Right ventricle myocardium superior (tissue), 1 donor: ENCODE results near the gene CTNND2. TPM values are rescaled to one million over a fixed set of nuclear protein-coding genes. Genes with fewer than 3 reads are reported as not detected.

Experiments
- ATAC-seq: fragments of 200-7000 bp; cut with Tn5 transposase; one replicate; pipeline ENCODE4 v1.9.1; 2020; ENCODE audit warnings: mild to moderate bottlenecking; ENCODE audit not compliant: poor library complexity
- DNase-seq: peaks from one replicate; pipeline ENCODE4 v3.0.0-alpha.2; 2020
- intact Hi-C: fragments of 100-400 bp; cut with DNase I; formaldehyde crosslinking; loops from one replicate; pipeline ENCODE4 v1.11.2; 2022
- total RNA-seq: library from RNA; stranded (reverse); fragmentation: NEBNext Ultra II Directional; extraction: Animal tissue kit (Norgen Biotek cat#: 25700); gene quantifications from one replicate; pipeline ENCODE4 v1.2.1, GENCODE V29; 2021
- donor health status: DM: no; HTN: yes; CAD: no; lungs with severe emphysema.

The CTNND2 gene
- total RNA-seq, 1 donor from 2014 or later, result 1.7 TPM

DNA sequence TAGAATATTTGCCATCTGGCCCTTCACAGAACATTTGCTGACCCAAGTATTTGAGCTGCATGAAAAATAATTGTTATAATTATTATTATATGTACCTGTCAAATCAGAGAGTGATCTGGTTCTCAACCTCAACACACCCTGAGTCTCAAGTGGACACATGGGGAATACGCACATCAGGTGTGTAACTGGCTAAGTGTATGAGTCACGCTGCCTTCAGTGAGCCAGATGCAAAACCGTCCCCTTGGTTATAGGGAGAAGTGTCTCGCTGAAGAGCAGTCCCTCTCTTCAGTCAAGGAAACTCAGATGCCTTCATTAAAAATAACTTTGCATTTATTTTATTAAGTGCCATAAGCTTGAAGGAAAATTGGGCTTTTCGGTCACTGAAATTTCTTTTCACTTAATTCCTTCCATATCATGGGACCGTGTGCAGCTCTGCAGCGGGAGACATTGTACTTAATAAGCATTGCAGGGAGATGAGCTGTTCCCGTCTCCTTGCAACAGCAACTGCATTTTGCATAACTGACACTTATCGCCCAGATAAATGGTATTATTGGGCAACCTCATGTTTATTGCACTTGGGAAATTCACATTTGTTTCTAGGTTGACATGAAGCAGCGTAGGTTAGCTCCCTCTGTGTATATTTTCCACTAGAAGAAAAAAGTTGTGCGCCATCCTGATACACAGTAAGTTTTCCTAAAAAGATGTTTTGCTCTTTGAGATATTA lies 630.9 kb downstream of the CTNND2 start:
- ATAC-seq (no peak), DNase-seq (no peak)
- intact Hi-C loops, result no loop called here

DNA sequence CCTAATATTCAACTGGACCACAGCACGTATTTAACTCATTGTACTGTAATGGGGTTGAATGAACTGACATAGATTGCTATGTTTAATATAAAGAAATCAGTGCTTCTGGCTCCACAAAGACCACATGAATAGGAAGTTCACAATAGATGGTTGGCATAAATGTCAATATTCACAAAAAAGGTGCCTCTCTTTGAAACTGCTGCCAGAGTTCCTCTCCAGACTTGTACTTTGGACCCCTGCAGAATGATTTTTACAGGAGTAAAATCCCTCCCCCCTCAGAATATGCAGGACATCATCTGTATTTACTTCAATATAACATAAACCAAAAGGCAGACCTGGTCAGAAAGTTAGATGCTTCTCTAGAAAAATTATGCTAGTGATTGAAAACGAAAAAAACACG lies 634.7 kb downstream of the CTNND2 start:
- intact Hi-C loops, result loop anchor here (5.0 to 10.0 kb wide), 3 partner anchors 348 to 755 kb away; no protein-coding TSS in a partner anchor
- ATAC-seq (no peak), DNase-seq (no peak)

DNA sequence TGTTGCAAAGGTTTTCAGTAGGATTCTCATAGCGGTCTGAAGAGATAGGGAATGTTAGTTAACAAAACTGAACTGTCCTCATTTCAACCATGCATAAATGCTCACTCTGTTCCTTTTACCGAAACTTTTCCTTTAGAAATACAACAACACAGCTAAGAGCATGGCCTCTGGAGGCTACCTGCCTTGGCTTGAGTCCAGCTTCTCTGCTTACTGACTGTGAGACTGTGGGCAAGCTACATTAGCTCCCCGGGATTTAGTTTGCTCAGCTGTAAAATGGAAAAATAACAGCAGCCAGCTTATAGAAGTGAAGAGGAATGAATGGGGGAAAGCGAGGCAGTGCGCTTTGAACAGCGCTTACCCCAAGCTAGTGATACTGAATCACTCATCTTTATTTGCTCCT lies 635.4 kb downstream of the CTNND2 start:
- DNase-seq (no peak), ATAC-seq (no peak)
- intact Hi-C loops, result loop anchor here (5.0 to 10.0 kb wide), 3 partner anchors 348 to 756 kb away; no protein-coding TSS in a partner anchor

DNA sequence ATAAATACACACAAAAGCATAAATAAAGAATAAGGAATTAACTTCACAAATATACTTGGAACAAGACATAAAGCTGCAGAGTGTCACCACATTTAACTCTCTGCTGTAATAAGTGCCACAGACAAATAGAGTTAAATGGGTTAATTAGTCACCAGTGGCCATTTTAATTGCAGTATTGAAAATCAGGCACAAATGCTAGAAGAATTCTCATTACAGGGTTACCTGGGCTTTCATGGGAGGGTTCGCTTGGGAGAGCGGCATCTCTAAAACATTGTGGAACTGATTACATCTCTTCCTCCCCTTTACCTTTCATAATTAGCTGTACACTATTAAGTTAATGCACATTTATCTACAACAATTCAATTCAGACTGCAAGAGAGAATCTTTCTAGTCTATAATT lies 637.9 kb downstream of the CTNND2 start:
- no peak for DNase-seq
- no peak for ATAC-seq
- intact Hi-C loops, result loop anchor here (5.0 to 10.0 kb wide), 3 partner anchors 351 to 758 kb away; no protein-coding TSS in a partner anchor

DNA sequence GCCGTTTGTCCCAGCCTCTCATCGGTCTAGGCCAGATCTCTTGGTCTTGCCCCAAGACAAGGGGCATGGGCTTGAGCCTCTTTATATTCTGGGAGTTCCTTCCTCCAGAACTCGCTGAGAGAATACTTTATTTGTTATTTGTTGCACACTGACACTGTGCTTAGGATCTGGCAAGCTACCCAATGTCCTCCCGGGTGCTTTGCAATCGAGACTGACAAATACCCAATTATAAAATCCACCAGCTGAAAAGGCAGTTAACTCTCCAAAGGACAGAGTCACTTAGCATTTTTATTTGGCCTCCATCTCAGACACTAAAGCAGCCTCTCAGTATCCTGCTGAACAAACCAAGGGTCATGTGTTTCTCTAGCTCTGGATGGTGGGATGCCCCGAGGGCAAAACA lies 643.0 kb downstream of the CTNND2 start:
- DNase-seq (no peak), ATAC-seq (no peak)
- intact Hi-C loops, result loop anchor here (10.0 kb wide), 2 partner anchors 454 to 764 kb away; no protein-coding TSS in a partner anchor

GRCh38 chr5:11258001-11258400 lies 646.2 kb downstream of the CTNND2 start:
- intact Hi-C loops, result no loop called here
- no peak for ATAC-seq

DNA sequence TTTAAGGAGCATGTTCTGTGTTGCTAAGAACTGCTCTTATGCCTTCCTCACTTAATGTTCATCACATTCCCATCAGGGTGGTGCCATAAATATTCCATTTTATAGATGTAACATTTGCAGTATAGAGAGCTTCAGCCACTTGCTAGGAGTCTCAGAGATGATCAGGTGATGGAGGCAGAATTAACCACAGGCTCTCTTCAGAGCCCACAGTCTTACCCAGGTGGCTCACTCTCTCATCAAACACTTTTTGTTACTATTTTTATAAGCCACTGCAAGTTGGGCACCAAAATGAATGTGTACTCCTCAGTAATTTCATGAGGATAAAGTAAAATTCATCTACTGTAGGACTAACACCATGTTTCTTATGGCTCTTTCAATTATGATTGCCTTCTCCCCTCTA lies 651.7 kb downstream of the CTNND2 start:
- intact Hi-C loops, result no loop called here
- DNase-seq (no peak), ATAC-seq (no peak)

More at GRCh38 chr5:11258001-11258400, 646.2 kb downstream of the CTNND2 start:
- DNase-seq, result no peak

DNA sequence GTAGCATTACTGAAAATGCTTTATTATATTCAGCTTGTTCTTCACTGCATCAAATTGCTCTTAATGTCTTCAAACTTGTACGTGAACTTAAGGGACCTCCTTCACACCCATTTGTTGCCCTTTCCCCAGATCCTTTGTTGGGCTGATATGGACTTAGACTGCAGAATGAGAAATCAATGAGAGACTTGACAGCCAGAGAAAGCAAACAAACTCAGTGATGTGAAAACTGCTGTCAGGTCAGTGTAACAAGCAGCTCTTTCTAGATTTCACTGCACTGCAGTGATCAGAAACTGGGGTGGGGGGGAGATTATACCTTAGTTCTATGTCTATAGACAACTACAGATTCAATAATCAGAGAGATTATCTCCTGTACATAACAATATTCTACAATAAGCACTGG lies 652.2 kb downstream of the CTNND2 start:
- intact Hi-C loops, result no loop called here
- ATAC-seq (no peak), DNase-seq (no peak)

DNA sequence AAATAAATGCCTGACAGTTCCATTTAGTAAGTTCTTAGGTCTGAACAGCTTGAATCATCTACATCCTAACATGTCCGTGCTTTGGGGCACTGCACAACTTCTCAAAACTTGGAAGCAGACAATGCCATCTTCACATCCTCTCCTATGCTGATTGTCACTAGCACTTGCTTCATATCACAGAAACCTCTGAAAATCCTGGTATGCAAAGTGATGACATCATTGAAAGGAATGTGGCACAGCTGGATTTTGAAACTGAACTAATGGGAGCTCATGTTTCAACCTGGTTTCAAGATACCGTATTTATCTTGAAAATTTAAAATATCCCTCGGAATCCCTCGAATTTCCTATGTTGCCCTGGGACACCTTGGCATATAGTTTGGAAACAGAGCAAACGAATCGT lies 653.0 kb downstream of the CTNND2 start:
- intact Hi-C loops, result no loop called here
- DNase-seq (no peak), ATAC-seq (no peak)

DNA sequence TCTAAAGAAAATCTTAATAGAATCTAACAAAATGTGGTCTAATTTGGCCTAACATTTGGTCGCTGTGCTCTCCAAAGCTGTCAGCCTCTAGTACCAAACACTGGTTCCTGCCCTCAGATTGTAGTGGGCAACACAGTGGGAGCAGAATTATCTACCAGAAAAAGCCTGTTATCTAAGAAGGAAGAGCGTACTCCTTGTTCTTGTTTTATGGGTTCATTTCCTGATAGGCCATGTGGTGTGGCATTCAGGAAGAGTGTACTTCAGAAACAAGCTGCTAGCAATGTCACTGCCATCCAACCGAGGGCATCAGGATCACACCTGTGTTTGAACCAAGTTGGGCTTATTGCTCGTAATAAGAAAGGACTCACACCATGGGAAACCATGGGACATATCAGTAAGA lies 655.3 kb downstream of the CTNND2 start:
- ATAC-seq, result no peak
- intact Hi-C loops, result no loop called here
- no peak for DNase-seq

GRCh38 chr5:11247224-11247623 lies 657.0 kb downstream of the CTNND2 start:
- intact Hi-C loops, result no loop called here
- DNase-seq (no peak), ATAC-seq (no peak)

DNA sequence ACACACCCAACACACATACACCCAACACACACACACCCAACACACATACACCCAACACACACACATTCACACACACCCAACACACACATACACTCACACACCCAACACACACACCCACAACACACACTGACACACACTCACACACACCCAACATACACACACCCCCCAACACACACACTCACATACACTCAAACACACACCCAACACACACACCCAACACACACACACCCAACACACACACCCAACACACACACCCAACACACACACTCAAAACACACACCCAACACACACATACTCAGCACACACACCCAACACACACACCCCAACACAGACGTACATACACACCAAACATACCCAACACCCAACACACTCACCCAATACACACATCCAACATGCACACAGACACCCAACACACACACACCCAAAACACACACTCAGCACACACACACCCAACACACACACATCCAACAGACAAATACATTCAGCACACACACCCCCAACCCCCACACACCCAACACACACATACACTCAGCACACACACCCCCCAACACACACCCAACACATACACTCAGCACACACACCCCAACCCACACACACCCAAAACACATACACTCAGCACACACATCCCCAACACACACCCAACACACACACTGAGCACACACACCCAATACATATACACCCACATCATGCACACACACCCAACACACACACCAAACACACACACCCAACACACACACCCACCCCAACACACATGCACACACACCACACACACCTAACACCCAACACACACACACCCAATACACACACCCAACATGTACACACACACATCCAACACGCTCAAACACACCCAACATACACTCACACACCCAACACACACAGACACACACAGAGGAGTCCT lies 663.7 kb downstream of the CTNND2 start:
- intact Hi-C loops, result no loop called here
- ATAC-seq (no peak), DNase-seq (no peak)

- intact Hi-C loops, result no loop called here
- DNase-seq (no peak), ATAC-seq (no peak)
Observed at GRCh38 chr5:11239261-11240015, 664.8 kb downstream of the CTNND2 start.

GRCh38 chr5:11234501-11234911 lies 669.7 kb downstream of the CTNND2 start:
- ATAC-seq, result peak; percentile 51
- intact Hi-C loops, result no loop called here
- no peak for DNase-seq

GRCh38 chr5:11230890-11231289 lies 673.4 kb downstream of the CTNND2 start:
- ATAC-seq, result no peak
- intact Hi-C loops, result no loop called here
- DNase-seq, result no peak

DNA sequence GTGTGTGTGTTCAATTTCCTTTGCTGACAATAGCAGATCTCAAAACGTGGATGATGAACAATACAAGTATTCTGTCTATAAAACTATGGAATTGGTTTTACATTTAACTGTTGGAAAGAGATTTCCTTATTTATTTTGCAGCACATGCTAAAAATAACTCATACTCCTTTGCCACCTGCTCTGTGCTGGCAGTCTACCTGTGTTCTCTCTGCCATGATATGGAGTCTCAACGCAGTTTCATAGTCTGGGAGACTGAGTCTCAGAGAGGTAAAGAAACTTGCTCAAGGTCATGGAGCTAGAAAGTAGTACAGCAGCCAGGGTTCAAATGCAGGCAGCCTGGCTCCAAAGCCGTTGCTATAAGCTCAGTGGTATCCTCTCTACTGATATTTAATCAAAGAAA lies 677.2 kb downstream of the CTNND2 start:
- intact Hi-C loops, result no loop called here
- no peak for DNase-seq
- no peak for ATAC-seq

DNA sequence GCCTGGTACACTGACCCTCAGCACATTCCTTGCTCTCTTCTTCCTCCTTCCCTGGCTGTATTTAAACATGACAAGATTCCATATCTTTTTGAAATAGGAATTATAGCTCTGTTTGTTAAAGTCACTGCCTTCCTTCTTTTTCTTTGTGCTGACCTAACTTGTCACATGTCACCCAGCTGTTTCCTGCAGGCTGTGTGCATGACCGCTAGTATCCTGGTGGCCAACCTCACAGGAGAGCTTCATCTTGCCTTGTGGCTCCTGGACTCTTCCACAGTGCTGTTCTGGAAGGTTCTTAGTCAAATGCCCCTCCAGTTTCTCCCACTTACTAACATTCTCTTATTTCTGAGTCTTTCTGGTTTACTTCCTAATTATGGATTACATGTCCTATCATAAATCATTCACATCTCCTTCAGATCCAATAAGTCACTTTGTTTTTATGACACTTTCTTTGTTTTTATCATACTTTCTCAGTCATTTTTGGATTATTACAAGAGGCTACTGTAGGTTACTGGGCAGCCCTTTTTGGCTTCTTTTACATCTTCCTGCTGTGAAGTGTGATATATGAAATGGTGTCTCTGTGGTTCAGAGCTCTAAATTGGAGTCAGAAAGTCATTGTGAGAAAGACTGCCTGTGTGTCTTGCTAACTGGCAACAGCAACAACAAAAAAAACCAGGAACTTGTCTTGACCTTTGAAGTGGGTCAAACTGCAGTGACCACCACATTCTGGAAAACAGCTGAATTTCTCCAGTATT lies 679.6 kb downstream of the CTNND2 start:
- DNase-seq, result no peak
- ATAC-seq, result no peak
- intact Hi-C loops, result no loop called here

DNA sequence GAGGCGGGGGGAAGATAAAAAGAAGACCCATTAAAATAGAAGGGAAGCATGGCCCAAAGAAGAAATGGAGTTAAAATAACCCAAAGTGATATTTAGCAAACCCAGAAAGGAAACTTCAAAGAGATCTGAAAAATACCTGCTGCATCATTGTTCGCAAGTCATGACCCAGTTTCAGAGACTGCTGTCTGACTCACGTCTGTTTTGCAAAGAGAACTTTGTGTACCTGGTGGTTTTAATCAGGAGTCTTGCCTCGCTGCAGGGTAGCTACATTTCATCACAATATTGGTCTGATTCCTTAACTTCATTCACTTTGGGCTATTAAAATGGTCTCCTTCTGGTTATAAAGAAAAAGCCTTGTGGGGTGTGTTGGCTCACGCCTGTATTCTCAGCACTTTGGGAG lies 682.1 kb downstream of the CTNND2 start:
- ATAC-seq (no peak), DNase-seq (no peak)
- intact Hi-C loops, result no loop called here
